HG03135 (cell line): ENCODE data around the gene RBM46.
"Not testable (repeated sequence)": the region's sequence is repeated elsewhere in the genome, so short reads cannot be mapped to it uniquely, and the experiment has no call there.

ENCODE experiments used
- ATAC-seq: cut with Tn5 transposase; IDR thresholded peaks from one replicate; pipeline ENCODE4 v1.9.1; 2021; ENCODE audit warnings: mild to moderate bottlenecking, moderate library complexity; ENCODE audit not compliant: unreplicated experiment

RBM46 gene

DNA sequence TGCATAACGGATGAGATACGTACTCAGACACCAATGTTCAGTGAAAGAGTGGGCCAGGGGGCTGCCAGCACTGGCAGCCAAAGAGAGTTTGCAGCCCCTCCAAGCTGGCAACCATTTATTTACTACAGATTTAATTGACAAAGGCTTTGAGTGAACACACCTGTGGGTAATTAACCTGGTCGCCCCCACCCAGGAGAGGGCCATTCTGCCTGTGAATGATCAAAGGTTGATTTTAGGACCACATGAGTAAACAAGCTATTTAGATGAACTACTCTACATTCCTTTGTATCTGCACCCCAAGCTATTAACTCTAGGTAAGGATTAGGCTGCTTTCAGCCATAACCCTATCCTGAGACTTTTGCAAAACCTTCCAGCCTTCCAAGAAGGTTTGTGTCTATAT is 55.0 kb downstream of the RBM46 start:
- ATAC-seq, result no peak

DNA sequence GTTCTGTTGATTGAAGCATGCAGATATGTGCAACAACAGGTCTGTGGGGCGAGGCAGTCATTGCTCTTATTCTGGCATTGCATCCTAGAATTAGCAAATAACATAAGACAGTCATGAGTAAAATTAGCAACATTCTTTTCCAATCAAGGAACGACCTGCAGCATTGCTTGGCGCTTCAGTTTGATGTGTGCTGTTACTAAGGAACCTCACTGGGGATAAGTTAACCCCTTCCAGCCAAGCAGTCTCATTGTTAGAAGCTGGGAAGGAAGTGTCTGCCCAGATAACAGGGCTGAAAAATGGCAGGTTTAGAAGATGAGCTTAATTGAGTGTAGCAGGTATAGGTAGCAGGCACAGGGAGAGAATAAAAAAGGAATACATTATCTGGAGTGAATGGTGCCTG is 55.4 kb downstream of the RBM46 start:
- ATAC-seq, result no peak

GRCh38 chr4:154838155-154838554 is 57.1 kb downstream of the RBM46 start:
- no peak for ATAC-seq

GRCh38 chr4:154838694-154839093 is 57.6 kb downstream of the RBM46 start:
- no peak for ATAC-seq

GRCh38 chr4:154854362-154854761 is 73.3 kb downstream of the RBM46 start:
- no peak for ATAC-seq

DNA sequence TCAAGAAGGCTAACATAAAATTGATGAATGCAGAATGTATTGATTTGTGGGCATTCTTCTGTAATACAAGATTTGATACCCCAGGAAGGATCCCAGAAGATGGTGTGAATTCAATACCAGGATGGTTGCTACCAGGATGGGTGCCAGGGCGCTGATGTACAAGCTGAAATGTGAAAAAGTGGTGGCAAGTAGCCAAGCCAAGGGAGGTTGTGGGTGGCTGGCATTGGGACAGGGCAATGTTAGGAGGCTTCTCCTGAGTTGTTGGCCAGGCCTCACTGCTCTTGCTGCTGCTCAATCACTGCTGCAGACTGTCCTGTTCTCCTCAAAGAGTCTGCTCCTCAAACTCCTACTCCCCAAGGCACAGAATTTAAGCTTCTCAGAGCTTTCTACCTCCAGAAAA is 77.1 kb downstream of the RBM46 start:
- ATAC-seq, result no peak

DNA sequence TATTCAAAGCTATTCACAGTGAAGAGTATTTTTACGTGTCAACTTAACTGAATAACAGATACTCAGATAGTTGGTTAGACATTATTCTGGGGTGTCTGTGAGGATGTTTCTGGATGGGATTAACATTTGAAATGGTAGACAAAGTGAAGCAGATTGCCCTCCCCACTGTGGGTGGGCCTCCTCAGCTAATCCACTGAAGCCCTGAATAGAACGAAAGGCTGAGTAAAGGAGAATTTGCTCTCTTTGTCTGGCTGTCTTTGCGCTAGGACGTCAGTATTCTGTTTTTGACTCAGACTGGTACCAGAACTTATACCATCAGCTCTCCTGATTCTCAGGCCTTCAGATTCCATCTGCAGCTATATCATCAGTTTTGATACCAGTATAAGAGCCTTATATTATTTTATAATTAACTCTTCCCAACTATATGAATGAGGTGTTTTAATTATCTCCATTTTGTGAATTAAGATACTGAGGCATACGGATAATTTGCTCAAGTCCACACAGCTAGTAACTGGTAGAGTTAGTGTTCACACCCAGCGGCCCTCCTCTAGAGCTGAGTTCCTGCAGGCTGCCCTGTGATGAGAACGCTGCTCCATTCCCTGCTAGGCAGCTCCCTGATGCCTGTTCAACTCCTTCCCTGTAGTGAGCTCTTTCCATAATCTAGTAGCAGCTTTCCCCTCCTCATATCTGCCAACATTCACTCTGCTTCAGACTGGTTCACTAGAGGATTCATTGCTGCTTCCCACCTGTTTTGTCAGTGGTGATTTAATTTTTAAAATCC is 87.5 kb downstream of the RBM46 start:
- no peak for ATAC-seq

DNA sequence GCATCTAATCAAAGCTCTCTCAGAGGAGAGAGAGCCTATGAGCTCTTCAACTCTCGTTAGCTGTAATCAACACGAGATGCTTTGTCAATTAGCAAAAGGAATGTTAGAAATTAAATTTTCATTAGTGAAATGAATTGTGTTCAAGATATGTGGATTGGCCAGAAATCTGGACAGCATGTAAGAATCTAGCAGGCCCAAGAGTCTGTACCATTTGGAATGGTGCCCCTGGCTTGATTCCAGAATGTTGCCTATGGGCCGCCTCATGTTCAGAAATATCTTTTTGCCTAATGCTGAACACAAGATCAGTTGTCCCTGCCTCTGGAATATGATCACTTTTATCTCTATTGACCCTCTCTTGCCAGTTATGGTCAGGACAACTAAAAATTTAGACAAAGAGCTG is 88.2 kb downstream of the RBM46 start:
- ATAC-seq, result no peak

GRCh38 chr4:154872198-154872597 is 91.1 kb downstream of the RBM46 start:
- no peak for ATAC-seq

- ATAC-seq, result not testable (repeated sequence)
Observed at GRCh38 chr4:154874049-154874448, 93.0 kb downstream of the RBM46 start.

DNA sequence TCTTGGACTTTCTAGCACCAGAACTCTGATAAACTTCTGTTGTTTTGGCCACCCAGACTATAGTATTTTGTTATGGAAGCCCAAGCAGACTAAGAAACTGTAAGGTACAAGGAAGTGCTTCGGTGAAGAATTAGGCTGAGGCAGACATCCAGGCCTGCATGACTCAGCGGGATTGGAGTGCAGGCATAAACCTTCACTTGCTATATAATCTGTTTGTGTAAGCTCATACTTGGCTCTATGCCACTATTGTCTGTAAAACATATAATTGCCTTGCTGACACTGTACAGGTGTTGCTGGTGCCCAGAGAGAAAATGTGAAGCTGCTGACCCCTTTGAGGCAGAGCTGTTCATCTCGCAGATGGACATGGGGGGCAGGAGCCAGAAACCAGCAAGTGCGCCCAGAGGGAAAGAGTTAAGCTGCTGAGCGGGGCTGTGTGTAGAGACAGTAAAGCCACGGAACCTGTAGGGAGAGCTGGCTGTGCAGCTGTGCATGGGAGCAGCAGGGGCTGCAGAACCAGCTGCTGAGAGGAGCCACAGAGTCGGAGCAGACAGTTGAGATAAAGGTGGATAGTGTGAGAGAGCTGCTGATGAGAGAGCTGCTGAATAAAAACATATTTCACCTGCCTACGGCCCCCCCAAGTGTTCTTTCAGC is 96.2 kb downstream of the RBM46 start:
- ATAC-seq, result no peak
